Hematopoietic multipotent progenitor cell treated with erythropoietin and hydrocortisone succinate and interleukin-3 and kit ligand, for 17 days (in vitro differentiated cells): ENCODE measurements around the gene ZSCAN31.
"Not testable (repeated sequence)": the region's sequence is repeated elsewhere in the genome, so short reads cannot be mapped to it uniquely, and the experiment has no call there.

Experiments
- DNase-seq: peaks from one replicate; pipeline ENCODE4 v3.0.0-alpha.2; 2015; ENCODE audit warnings: low spot score

Gene ZSCAN31

DNA sequence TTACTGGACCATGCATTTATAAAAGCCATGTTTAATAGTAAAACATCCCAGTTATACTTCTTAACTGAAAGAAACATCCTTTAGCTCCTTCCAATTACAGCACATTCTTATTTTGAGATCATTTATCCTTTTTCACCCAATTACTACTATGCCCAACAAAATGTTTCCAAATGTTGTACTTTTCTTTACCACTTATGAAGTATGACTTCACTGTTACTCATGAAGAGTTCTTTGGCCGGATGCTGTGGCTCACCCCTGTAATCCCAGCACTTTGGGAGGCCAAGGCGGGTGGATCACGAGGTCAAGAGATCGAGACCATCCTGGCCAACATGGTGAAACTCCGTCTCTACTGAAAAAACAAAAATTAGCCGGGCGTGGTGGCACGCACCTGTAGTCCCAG lies 18.1 kb downstream of the ZSCAN31 start:
- not testable (repeated sequence) for DNase-seq

DNA sequence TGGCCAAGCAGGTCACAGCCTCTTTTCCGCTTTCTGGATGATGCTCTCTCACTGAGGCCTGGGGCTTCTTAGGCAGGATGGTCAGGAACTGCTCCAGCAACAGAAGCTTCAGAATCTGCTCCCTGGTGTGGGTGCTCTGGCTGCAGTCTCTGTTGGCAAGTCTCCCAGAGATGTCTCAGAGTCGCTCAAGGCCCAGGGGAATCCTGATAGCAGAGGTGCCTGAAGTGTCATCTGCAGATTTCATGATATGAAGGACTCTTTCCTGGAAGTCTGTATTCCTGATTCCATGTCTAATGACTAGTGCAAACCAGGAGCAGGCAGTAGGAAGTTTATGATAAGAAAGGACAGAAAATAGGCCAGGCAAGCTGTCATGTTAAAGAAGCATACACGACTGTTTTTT lies 20.3 kb downstream of the ZSCAN31 start:
- DNase-seq: peak; percentile 12

DNA sequence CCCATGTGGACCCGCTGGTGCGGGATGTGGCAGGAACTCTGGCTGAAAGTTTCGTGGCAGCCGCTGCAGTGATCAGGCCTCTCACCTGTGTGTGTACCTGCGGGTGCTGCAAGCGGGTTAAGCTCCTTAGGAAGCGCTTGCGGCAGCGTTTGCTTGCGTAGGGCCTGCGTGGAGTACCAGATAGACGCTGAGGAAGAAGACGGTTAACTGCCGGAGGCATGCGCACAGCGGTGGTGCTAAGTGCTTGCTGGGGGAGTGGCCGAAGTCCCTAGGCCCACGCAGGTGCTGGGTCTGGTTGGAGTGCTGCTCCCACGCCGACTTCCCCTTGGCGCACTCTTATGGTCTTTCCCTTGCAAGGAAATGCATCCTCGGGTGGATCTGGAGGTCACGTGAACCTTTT lies 23.0 kb downstream of the ZSCAN31 start:
- DNase-seq: no peak

DNA sequence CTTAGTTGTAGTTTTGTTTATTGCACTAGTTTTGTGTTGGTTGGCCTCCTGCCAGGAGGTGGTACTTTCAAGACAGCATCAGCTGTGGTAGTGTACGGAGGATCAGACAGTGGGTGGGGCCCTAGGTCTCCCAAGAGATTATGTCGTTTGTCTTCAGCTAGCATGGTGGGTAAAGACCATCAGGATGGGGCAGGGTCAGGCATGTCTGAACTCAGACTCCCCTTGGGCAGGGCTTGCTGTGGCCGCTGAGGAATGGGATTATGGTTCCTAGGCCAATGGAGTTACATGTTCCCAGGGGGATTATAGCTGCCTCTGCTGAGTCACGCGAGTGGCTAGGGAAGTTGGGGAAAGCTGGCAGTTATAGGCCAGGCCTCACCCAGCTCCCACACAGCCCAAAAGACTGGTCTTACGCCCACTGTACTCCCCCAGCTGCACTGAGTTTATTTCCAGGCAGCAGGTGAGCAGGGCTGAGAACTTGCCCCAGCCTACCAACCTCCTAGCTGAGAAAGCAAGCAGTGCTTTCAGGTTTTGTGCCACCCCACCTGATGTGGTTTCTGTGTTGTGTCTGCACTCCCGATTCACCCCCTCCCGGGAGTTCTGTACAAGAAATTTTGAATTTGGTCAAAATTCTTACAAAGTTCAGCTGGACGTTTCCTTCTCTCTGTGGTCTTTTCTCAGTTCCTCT lies 24.7 kb downstream of the ZSCAN31 start:
- DNase-seq: no peak

DNA sequence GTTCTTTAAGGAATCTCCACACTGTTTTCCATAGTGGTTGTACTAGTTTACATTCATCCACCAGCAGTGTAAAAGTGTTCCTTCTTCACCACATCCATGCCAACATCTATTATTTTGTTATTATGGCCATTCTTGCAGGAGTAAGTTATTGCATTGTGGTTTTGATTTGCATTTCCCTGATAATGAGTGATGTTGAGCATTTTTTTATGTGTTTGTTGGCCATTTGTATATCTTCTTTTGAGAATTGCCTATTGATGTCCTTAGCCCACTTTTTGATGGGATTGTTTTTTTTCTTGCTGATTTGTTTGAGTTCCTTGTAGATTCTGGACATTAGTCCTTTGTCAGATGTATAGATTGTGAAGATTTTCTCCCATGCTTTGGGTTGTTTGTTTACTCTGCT lies 29.6 kb downstream of the ZSCAN31 start:
- DNase-seq: not testable (repeated sequence)

DNA sequence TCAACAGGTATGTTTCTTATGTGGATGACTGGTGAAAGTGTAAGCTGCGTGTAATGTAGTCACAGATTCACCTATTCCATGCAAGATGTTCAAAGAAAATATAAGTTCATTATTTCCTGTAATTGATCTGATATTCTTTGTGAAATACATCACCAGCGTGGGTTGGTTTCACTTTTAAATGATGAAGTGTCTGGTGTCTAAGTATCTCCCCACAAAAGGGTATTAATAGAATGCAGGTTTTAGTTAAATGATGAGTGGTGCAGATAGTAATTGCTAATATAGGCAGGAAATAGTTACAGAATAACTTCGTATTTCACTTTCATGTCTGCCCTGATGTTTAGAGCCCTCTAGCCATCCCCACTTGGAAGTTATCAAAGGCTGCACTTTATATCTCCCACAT lies 32.4 kb downstream of the ZSCAN31 start:
- DNase-seq: no peak

DNA sequence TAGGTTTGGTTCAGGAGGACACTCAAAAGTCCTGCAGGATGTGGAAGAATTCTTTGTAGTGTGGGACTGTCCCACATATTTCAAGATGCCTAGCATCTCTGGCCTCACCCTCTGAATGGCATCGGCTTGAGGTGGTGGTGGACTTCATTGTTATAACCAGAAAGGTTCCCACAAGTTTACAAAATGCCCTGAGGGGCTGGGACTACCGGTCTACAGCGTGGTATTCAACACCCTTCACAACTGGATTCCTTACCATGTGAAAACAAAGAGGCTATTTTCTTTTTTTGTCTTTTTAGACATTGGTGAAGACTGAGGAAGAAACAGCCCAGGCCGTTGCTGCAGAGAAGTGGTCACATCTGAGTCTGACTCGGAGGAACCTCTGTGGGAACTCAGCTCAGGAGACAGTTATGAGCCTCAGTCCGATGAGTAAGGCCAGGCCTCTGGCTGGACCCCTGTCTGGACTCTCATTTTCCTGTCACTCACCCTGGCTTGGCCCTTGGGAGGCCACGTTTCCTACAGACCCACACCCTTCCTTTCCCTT lies 39.4 kb downstream of the ZSCAN31 start:
- DNase-seq: no peak

DNA sequence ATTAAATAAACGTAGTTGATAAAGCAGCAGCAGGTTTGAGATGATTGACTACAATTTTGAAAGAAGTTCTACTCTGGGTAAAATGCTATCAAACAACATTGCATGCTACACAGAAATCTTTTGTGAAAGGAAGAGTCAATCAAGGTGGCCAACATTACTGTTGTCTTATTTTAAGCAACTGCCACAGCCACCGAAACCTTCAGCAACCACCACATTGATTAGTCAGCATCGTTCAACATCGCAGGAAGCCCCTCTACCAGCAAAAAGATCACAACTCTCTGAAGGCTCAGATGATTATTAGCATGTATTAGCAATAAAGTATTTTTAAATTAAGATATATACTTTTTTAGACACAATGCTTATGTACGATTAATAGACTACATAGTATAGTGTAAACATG lies 40.6 kb downstream of the ZSCAN31 start:
- DNase-seq: no peak

DNA sequence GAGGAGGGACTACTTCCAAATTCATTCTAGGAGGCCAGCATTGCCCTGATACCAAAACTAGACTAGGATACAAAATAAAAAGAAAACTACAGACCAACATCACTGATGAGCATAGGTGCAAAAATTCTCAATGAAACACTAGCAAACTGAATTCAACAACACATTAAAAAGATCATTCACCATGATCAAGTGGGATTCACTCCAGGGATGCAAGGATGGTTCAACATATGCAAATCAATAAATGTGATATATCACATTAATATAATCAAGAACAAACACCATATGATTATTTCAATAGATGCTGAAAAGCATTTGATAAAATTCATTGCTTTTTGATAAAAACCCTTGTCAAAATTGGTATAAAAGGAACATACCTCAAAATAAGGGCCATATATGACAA lies 44.4 kb downstream of the ZSCAN31 start:
- DNase-seq: no peak

DNA sequence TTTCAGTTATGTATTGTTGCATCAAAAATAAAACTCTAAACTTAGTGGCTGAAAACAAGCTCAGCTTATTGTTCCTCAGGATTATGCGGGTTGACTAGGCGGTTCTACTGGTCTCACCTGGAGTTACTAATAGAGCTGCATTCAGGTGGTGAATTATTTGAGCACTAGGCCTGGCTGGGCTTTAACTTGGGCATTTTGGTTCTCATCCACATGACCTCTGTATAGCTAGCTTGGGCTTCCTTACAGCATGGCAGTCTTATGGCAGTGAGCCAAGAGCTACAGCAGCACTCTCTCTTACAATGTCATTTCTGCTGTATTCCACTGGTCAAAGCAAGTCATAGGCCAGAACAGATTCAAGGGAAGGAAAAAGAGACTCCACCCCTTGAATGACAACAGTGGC lies 53.0 kb downstream of the ZSCAN31 start:
- no peak for DNase-seq

DNA sequence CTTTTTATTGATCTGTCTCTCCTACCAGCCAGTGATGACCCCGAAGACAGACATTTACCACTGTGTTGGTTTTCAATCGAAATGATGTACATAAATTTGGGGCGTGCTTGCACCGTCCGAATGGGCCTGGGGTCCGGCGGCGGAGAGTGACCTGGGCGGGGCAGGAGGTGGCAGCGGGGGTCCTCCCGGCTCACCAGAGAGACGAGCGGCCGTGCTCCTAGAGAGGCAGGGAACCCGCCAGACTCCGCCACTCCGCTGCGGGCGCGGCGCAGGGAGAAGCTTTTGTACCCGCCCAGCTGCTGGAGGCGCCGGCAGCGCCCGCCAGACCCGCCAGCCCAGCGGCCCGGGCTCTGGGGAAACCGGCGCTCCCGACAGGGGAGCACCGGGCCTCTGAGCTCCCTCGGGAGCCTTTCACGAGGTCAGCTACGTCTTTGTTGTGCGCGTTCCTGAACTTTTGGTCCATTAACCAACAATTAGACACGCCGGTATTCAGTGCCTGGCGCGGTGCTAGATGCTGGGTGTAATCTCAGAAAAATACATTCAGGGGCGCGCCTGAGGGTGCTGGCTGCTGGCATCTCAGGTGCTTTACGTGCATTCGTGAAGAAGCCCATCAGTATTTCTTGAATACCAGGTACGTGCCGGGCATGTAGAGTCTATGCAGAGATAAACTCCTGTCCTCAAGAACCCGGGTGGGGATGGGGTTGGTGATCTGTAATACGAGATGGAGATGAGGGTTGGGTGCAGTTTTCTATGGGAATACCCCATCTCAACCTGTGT lies 54.5 kb downstream of the ZSCAN31 start, which contains the start of gene PGBD1:
Gene PGBD1, plus strand, starts transcription at position 285 of the 777 bp plus-strand sequence. CDS start 2,242 bp downstream, outside the sequence.
- peak; percentile 15 for DNase-seq

DNA sequence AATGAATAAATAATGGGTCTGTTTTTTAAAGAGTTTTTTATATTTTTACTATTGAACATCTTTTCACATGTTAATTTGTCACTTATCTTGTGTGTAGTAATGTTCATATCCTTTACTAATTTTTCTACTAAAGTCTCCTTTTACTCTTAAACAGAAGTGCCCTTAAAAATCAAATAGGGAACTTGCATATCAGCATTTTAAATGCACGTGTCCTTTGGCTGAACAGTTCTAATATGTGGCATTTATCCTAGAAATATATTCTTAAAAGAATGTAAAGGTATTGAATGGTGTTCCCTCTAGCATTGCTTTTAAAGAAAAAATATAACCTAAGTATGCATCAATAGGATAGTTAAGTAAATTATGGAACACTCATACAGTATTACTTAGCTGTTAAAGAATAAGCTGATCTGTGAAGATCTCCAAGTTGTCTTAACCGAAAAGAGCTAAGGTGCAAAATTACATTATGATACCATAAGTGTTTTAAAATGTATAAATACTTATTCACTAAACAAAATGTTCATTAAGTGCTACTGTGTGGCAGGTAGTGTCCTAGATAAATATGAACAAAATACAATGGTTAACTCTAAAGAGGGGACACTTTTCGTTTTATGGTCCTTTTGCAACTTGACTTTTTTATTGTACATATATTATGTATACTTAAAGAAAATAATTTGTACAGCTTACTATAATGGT lies 55.2 kb downstream of the ZSCAN31 start:
- DNase-seq: no peak

DNA sequence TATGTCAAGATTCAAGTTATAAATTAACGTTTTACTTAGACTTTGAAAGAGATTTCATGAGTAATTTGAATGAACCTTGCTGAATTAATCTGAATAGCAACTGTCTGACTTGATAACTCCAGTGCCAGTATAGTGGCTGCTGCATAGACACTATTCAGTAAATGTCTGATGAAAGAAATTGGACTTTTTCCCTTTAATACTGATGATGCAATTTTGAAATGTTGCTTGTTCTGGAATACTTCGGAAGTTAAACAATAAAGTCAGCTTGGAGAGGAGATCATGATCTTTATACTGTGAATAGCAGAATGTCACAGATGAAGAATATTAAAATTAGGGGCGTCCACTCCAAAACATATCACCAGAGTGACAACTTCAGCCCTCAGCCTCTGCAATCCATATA lies 58.2 kb downstream of the ZSCAN31 start:
- DNase-seq: no peak

DNA sequence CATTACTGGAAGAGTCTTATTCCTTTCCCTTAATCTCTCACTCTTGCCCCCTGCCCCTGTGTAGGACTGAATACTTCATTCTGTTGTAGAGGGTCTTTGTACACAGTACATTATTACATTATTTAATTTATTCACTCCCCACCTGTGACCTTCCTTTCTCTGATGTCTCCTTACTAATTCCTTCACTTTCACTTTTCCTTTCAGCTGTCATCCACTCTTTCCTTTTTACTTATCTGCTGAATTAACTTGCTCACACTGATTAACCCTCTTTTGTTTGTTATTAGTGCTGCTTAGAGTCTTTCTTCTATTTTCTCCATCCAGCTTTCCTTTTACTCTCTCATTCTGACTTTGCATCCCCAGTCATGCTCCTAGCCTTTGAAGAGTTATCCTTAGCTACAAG lies 61.1 kb downstream of the ZSCAN31 start:
- no peak for DNase-seq
